ENCODE results near the gene BICD1. TPM values are rescaled to one million over a fixed set of nuclear protein-coding genes. Genes with fewer than 3 reads are reported as not detected.

BICD1 gene
- total and polyA plus RNA-seq, 2 donors (not counting 3 experiments of a cell fraction or from before 2014, with no cell fraction given), result 12.2 to 51.0 TPM

GRCh38 chr12:32366714-32367113 is 260.1 kb downstream of the BICD1 start:
- no peaks in the 10 kb centered on the region for H3K79me2 ChIP-seq (ENCODE audit: control insufficient read depth, insufficient read depth, low read length)
- no peaks in the 10 kb centered on the region for H4K20me1 ChIP-seq (replicated peaks; ENCODE audit: control insufficient read depth, extremely low read depth, insufficient read depth, low read length)
- intact Hi-C loops (cut with micrococcal nuclease), result loop anchor here (5.0 kb wide), 1 partner anchor 356 kb away; no protein-coding TSS in a partner anchor
- dilution Hi-C loops (cut with MboI; ENCODE audit: extremely low pct_ligation_motif_present, low sequenced_read_pairs), result no loop called here
- H3K9ac ChIP-seq (replicated peaks; ENCODE audit: extremely low read depth, insufficient read depth, low read length), result no peak overlapping the region
- H3K9me3 ChIP-seq (replicated peaks; ENCODE audit: control insufficient read depth, insufficient read depth, low read length), result no peaks in the 10 kb centered on the region
- FAIRE-seq (no peak), DNase-seq (ENCODE audit: low read depth, low spot score) (no peak)
- H3K27me3 ChIP-seq (ENCODE audit: control insufficient read depth in 2 of 2, insufficient read depth in 2 of 2, low read length in 2 of 2), result no peaks in the 10 kb centered on the region
- H3K4me2 ChIP-seq (ENCODE audit: insufficient read depth, low read length), result no peak overlapping the region
- H3K36me3 ChIP-seq (ENCODE audit: control insufficient read depth in 2 of 2, extremely low read depth in 1 of 2, insufficient read depth in 2 of 2, low read length in 2 of 2), result peaks cover 0 to 4% of the 10 kb centered on the region in 2 experiments
- no peak overlapping the region for H3K27ac ChIP-seq (ENCODE audit: insufficient read depth, low read depth, low read length)
- BruUV-seq (replicated peaks), result no TSS peak
- no peak overlapping the region for H2AFZ ChIP-seq (ENCODE audit: low read depth, low read length)
- POLR2A ChIA-PET, result no interaction called here
- H3K9me1 ChIP-seq (replicated peaks; ENCODE audit: control insufficient read depth, extremely low read depth, insufficient read depth, low read length), result no peaks in the 10 kb centered on the region
- no peak overlapping the region for H3K4me3 ChIP-seq (replicated peaks in 1 of 3; ENCODE audit: insufficient read depth in 1 of 3, low read depth in 1 of 3, low read length in 3 of 3)
- H3K4me1 ChIP-seq (ENCODE audit: control insufficient read depth, extremely low read depth, insufficient read depth, low read length), result peaks cover 2% of the 10 kb centered on the region
- CTCF ChIA-PET, result interaction anchor here (0.7 to 6.6 kb wide), 8 partner anchors 90 to 388 kb away, joined by 3 to 95 read pairs (median 8); partner anchors contain the start of gene YARS2
- TF ChIP-seq FOS (IDR thresholded peaks at IDR 0.05; ENCODE audit: borderline replicate concordance, insufficient read depth, low read length) (no peak), GATA2 (IDR thresholded peaks at IDR 0.05; ENCODE audit: insufficient read depth, insufficient read length, low read depth, low read length) (no peak), CTCF (IDR thresholded peaks at IDR 0.05; ENCODE audit: extremely low read depth in 1 of 2, insufficient read depth in 1 of 2, low read depth in 1 of 2, low read length in 2 of 2) (no peak), POLR2AphosphoS5 (IDR thresholded peaks at IDR 0.05; ENCODE audit: insufficient read depth, low read depth, low read length) (no peak), JUN (IDR thresholded peaks at IDR 0.05; ENCODE audit: borderline replicate concordance, insufficient read depth, insufficient read length, low read depth) (no peak), POLR2A (IDR thresholded peaks at IDR 0.05; ENCODE audit: low read depth, low read length) (no peak), MAX (IDR thresholded peaks at IDR 0.05; ENCODE audit: insufficient read depth, insufficient read length) (no peak), MYC (IDR thresholded peaks at IDR 0.05; ENCODE audit: low read depth, low read length) (no peak), EZH2 (IDR thresholded peaks at IDR 0.05; ENCODE audit: borderline replicate concordance, low read depth, low read length, severe bottlenecking) (no peak)
